Measurements from ENCODE around the gene KRTAP4-8. TPM values are rescaled to one million over a fixed set of nuclear protein-coding genes. Genes with fewer than 3 reads are reported as not detected.
"Not testable (repeated sequence)": the region's sequence is repeated elsewhere in the genome, so short reads cannot be mapped to it uniquely, and the experiment has no call there.

Gene KRTAP4-8
- polyA plus RNA-seq, 6 donors from 2014 or later: not detected

DNA sequence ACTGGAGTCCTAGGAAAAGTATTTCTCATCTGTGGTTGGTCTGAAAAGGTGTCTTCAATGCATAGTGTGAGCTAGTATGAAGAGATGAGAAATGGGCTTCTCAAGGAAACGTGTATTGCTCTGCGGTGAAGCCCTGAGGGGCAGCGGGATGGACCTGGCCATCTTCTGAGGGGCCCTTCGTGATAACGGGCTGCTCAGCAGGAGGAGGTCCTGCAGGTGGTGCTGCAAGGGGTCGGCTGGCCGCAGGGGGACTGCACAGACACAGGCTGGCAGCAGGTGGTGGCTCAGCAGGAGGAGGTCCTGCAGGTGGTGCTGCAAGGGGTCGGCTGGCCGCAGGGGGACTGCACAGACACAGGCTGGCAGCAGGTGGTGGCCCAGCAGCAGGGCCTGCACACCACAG, 43.4 kb downstream of the KRTAP4-8 start:
- DNase-seq; H3K9me3 Mint-ChIP-seq; H3K4me3 Mint-ChIP-seq; ATAC-seq (ENCODE audit: low read depth in 2 of 2); H3K4me1 Mint-ChIP-seq: not testable (repeated sequence)
- Mint-ChIP-seq H3K36me3 (peaks cover 0 to 13% of the 10 kb centered on the region in 2 donors), H3K27me3 (peaks cover 23 to 35% (median 25%) of the 10 kb centered on the region in 3 donors), H3K27ac (peak overlapping the region in 1 of 6 donors; percentile 13)

DNA sequence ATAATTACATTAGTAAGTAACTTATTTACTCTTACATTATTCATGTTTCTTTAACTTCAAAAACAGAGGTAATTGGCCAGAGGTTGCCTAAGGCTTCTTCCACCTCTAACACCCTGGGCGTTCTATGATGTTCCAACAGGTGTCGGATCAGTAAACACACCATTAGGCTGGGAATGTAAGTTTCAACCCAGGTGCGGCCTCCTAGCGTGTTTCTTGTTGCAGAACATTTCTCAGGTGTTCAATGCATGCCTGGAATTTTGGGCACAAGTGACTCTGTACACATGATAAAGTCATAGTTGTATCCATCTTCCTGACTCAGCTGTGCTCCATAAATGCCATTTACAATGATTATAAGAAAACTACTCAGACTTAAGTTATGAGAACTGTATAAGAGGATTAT, 43.9 kb downstream of the KRTAP4-8 start:
- Mint-ChIP-seq H3K27me3 (peaks cover 18 to 30% (median 21%) of the 10 kb centered on the region in 3 donors), H3K27ac (no peak overlapping the region), H3K9me3 (peaks cover 0 to 10% (median 4%) of the 10 kb centered on the region in 7 donors), H3K36me3 (peaks cover 0 to 8% of the 10 kb centered on the region in 2 donors), H3K4me1 (peaks cover 0 to 1% (median 0%) of the 10 kb centered on the region in 3 donors), H3K4me3 (no peak overlapping the region)
- DNase-seq (no peak), ATAC-seq (ENCODE audit: low read depth in 2 of 2) (no peak)

GRCh38 chr17:41052566-41052965, 45.4 kb downstream of the KRTAP4-8 start:
- H3K4me1 Mint-ChIP-seq: peaks cover 0 to 4% (median 0%) of the 10 kb centered on the region in 3 donors
- no peak for DNase-seq
- H3K27me3 Mint-ChIP-seq: peaks cover 12 to 29% (median 15%) of the 10 kb centered on the region in 3 donors
- H3K27ac Mint-ChIP-seq: no peak overlapping the region
- H3K36me3 Mint-ChIP-seq: peaks cover 0 to 3% of the 10 kb centered on the region in 2 donors
- ATAC-seq (ENCODE audit: low read depth in 2 of 2): no peak
- H3K4me3 Mint-ChIP-seq: no peak overlapping the region
- peaks cover 0 to 10% (median under 1%) of the 10 kb centered on the region in 7 donors for H3K9me3 Mint-ChIP-seq

- peaks cover 18 to 41% (median 25%) of the 10 kb centered on the region in 3 donors for H3K27me3 Mint-ChIP-seq
- no peak overlapping the region for H3K27ac Mint-ChIP-seq
- H3K4me3 Mint-ChIP-seq: no peak overlapping the region
- no peak for ATAC-seq (ENCODE audit: low read depth in 2 of 2)
- H3K9me3 Mint-ChIP-seq: peaks cover 0 to 6% (median 2%) of the 10 kb centered on the region in 7 donors
- peaks cover 0 to 1% of the 10 kb centered on the region in 2 donors for H3K36me3 Mint-ChIP-seq
- H3K4me1 Mint-ChIP-seq: peaks cover 0 to 8% (median 5%) of the 10 kb centered on the region in 3 donors
- no peak for DNase-seq
These were observed 48.8 kb downstream of the KRTAP4-8 start for GRCh38 chr17:41049110-41049509.

GRCh38 chr17:41048441-41048840, 49.5 kb downstream of the KRTAP4-8 start:
- DNase-seq: no peak
- Mint-ChIP-seq H3K4me1 (peaks cover 0 to 8% (median 5%) of the 10 kb centered on the region in 3 donors), H3K27ac (no peak overlapping the region), H3K4me3 (no peak overlapping the region), H3K27me3 (peaks cover 17 to 41% (median 23%) of the 10 kb centered on the region in 3 donors), H3K9me3 (peaks cover 3 to 9% (median 5%) of the 10 kb centered on the region in 7 donors), H3K36me3 (peaks cover 0 to 8% of the 10 kb centered on the region in 2 donors)
- ATAC-seq (ENCODE audit: low read depth in 2 of 2): no peak

Other genes with a start within 250 kb of the KRTAP4-8 start
- not detected for gene KRT12, start 230.9 kb downstream of the KRTAP4-8 start, polyA plus RNA-seq (ENCODE audit: low read depth in 6 of 6)
- not detected for gene KRT20, start 212.9 kb downstream of the KRTAP4-8 start, polyA plus RNA-seq (ENCODE audit: low read depth in 6 of 6)
- under 1 TPM in 1 of 6 donors, not detected in 5; 0.19 TPM for gene KRT23, start 160.5 kb downstream of the KRTAP4-8 start, polyA plus RNA-seq (ENCODE audit: low read depth in 6 of 6)
- gene KRT39, start 131.2 kb downstream of the KRTAP4-8 start, polyA plus RNA-seq (ENCODE audit: low read depth in 6 of 6): not detected
- gene KRT40, start 113.8 kb downstream of the KRTAP4-8 start, polyA plus RNA-seq (ENCODE audit: low read depth in 6 of 6): not detected
- not detected for gene KRTAP3-3, start 104.0 kb downstream of the KRTAP4-8 start, polyA plus RNA-seq (ENCODE audit: low read depth in 6 of 6)
- not detected for gene KRTAP3-2, start 98.2 kb downstream of the KRTAP4-8 start, polyA plus RNA-seq (ENCODE audit: low read depth in 6 of 6)
- not detected for gene KRTAP3-1, start 89.0 kb downstream of the KRTAP4-8 start, polyA plus RNA-seq (ENCODE audit: low read depth in 6 of 6)
- not detected for gene KRTAP1-5, start 70.9 kb downstream of the KRTAP4-8 start, polyA plus RNA-seq (ENCODE audit: low read depth in 6 of 6)
- not detected for gene KRTAP1-4, start 67.9 kb downstream of the KRTAP4-8 start, polyA plus RNA-seq (ENCODE audit: low read depth in 6 of 6)
- not detected for gene KRTAP1-3, start 63.3 kb downstream of the KRTAP4-8 start, polyA plus RNA-seq (ENCODE audit: low read depth in 6 of 6)
- gene KRTAP1-1, start 56.7 kb downstream of the KRTAP4-8 start, polyA plus RNA-seq (ENCODE audit: low read depth in 6 of 6): not detected
- not detected for gene KRTAP2-1, start 50.8 kb downstream of the KRTAP4-8 start, polyA plus RNA-seq (ENCODE audit: low read depth in 6 of 6)
- not detected for gene KRTAP2-2, start 42.9 kb downstream of the KRTAP4-8 start, polyA plus RNA-seq (ENCODE audit: low read depth in 6 of 6)
- not detected for gene KRTAP2-3, start 38.0 kb downstream of the KRTAP4-8 start, polyA plus RNA-seq (ENCODE audit: low read depth in 6 of 6)
- gene KRTAP2-4, start 32.3 kb downstream of the KRTAP4-8 start, polyA plus RNA-seq (ENCODE audit: low read depth in 6 of 6): not detected
- not detected for gene KRTAP4-7, start 14.0 kb downstream of the KRTAP4-8 start, polyA plus RNA-seq (ENCODE audit: low read depth in 6 of 6)
- not detected for gene KRTAP4-16, start 4.1 kb upstream of the KRTAP4-8 start, polyA plus RNA-seq (ENCODE audit: low read depth in 6 of 6)
- gene KRTAP4-9, start 7.2 kb upstream of the KRTAP4-8 start, polyA plus RNA-seq (ENCODE audit: low read depth in 6 of 6): not detected
- gene KRTAP4-11, start 20.2 kb upstream of the KRTAP4-8 start, polyA plus RNA-seq (ENCODE audit: low read depth in 6 of 6): not detected
- 1 to 10 TPM in 2 of 6 donors, under 1 TPM in 2, not detected in 2; 0.30 to 3.3 (median 1.3) TPM for gene KRTAP4-12, start 26.0 kb upstream of the KRTAP4-8 start, polyA plus RNA-seq (ENCODE audit: low read depth in 6 of 6)
- 1 to 10 TPM in 2 of 6 donors, not detected in 4; 1.6 to 2.0 TPM for gene KRTAP4-6, start 42.4 kb upstream of the KRTAP4-8 start, polyA plus RNA-seq (ENCODE audit: low read depth in 6 of 6)
- not detected for gene KRTAP4-5, start 51.7 kb upstream of the KRTAP4-8 start, polyA plus RNA-seq (ENCODE audit: low read depth in 6 of 6)
- not detected for gene KRTAP4-4, start 62.6 kb upstream of the KRTAP4-8 start, polyA plus RNA-seq (ENCODE audit: low read depth in 6 of 6)
- not detected for gene KRTAP4-3, start 70.1 kb upstream of the KRTAP4-8 start, polyA plus RNA-seq (ENCODE audit: low read depth in 6 of 6)
- not detected for gene KRTAP4-2, start 80.1 kb upstream of the KRTAP4-8 start, polyA plus RNA-seq (ENCODE audit: low read depth in 6 of 6)
- gene KRTAP4-1, start 86.8 kb upstream of the KRTAP4-8 start, polyA plus RNA-seq (ENCODE audit: low read depth in 6 of 6): not detected
- gene KRTAP9-1, start 91.7 kb upstream of the KRTAP4-8 start, polyA plus RNA-seq (ENCODE audit: low read depth in 6 of 6): not detected
- gene KRTAP9-2, start 128.5 kb upstream of the KRTAP4-8 start, polyA plus RNA-seq (ENCODE audit: low read depth in 6 of 6): not detected
- gene KRTAP9-3, start 134.3 kb upstream of the KRTAP4-8 start, polyA plus RNA-seq (ENCODE audit: low read depth in 6 of 6): not detected
- not detected for gene KRTAP9-8, start 139.9 kb upstream of the KRTAP4-8 start, polyA plus RNA-seq (ENCODE audit: low read depth in 6 of 6)
- not detected for gene KRTAP9-4, start 151.5 kb upstream of the KRTAP4-8 start, polyA plus RNA-seq (ENCODE audit: low read depth in 6 of 6)
- gene KRTAP9-9, start 157.2 kb upstream of the KRTAP4-8 start, polyA plus RNA-seq (ENCODE audit: low read depth in 6 of 6): not detected
- not detected for gene KRTAP9-6, start 167.2 kb upstream of the KRTAP4-8 start, polyA plus RNA-seq (ENCODE audit: low read depth in 6 of 6)
- gene KRTAP9-7, start 177.6 kb upstream of the KRTAP4-8 start, polyA plus RNA-seq (ENCODE audit: low read depth in 6 of 6): not detected
- gene KRTAP29-1, start 204.7 kb upstream of the KRTAP4-8 start, polyA plus RNA-seq (ENCODE audit: low read depth in 6 of 6): not detected
- 1 to 10 TPM in 1 of 6 donors, under 1 TPM in 3, not detected in 2; 0.38 to 2.0 (median 0.55) TPM for gene KRTAP16-1, start 211.2 kb upstream of the KRTAP4-8 start, polyA plus RNA-seq (ENCODE audit: low read depth in 6 of 6)
- not detected for gene KRTAP17-1, start 217.6 kb upstream of the KRTAP4-8 start, polyA plus RNA-seq (ENCODE audit: low read depth in 6 of 6)

All from naive B cell (primary cell).